HG02678 (cell line): ENCODE results near the gene AGAP1.
"Not testable (repeated sequence)": the region's sequence is repeated elsewhere in the genome, so short reads cannot be mapped to it uniquely, and the experiment has no call there.

Source experiments
- ATAC-seq: cut with Tn5 transposase; IDR thresholded peaks from one replicate; pipeline ENCODE4 v1.9.1; 2021; ENCODE audit warnings: mild to moderate bottlenecking, moderate library complexity; ENCODE audit not compliant: unreplicated experiment

The AGAP1 gene

DNA sequence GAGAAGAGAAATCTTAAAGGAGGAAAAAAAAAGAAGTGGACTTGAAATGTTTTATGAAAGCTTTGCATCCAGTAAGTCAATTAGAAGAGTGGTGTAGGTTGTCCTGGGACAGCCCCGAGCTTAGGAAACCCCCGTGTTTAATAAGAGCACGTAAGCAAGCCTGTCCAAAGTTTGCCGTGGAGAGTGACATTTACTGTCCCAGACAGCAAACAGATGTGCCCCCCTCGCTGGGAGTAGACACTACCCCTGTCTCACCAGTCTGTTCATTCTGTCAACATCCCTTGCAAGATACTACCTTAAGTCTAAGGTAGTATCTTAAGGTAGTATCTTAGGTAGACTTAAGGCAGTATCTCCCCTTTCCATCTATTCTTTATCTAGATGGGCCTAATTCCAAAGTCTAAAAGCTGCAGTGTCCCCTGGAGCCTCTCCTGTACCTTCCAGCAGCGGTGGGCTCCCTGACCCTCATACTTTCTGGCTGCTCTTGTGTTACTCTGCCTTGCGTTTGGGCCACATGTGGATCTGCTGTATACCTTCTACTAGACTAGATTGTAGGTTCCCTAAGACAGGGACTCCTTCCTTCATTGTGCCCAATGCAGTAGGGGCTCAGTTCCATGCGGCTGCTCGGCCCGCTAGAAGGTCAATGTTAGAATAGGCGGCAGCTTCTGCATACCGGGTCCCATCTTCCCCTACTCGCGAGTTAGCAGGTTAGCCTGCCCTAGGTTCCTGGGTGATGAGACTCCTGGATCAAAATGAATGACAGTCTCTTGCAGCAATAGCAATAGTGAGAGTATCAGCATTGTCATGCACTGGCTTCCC is 430.2 kb downstream of the AGAP1 start:
- ATAC-seq, result no peak

DNA sequence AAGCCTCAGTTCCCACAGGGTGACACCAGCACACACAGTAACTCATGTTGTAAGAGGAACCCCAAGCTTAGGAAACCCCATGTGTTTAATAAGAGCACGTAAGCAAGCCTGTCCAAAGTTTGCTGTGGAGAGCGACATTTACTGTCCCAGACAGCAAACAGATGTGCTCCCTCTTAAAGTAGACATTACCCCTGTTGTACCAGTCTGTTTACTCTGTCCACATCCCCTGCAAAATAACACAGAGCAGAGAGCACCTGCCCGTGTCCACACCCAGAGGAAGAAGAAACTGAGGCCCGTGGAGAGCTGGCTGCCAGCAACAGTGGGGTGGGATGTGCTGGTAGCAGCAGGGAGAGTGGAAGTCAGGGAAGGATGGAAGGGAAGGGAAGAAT is 430.8 kb downstream of the AGAP1 start:
- ATAC-seq, result no peak

DNA sequence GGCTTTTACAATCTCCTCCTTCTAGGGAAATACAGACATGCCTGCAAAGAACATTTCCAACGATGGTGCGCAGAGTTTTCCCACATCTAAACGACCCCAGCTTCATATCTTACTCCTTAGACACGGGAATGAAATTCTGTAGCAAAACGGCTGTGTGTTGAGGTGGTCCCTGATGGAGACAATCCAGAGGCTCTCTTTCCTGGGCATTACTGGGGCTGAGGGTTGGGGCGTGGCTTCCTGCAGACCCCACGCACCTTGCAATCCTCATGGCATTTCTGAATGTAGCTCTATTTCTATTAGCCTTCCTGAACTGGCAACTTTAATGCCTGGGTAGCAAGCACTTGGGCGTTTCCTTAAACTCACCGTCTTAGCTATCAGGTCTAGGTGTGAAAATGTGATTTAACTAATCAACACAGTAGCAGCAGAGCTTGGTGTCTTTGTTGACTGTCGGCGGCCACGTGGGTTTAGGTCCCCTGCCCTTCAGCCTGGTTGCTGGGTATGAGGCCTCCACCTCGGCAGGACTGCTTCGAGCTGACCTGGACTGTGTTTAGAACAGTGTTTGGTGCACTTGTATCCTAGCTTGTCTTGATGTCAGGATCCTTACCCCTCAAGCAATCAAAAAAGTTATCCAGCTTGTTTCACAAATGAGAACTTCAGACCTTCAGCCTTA is 431.5 kb downstream of the AGAP1 start:
- ATAC-seq, result no peak

DNA sequence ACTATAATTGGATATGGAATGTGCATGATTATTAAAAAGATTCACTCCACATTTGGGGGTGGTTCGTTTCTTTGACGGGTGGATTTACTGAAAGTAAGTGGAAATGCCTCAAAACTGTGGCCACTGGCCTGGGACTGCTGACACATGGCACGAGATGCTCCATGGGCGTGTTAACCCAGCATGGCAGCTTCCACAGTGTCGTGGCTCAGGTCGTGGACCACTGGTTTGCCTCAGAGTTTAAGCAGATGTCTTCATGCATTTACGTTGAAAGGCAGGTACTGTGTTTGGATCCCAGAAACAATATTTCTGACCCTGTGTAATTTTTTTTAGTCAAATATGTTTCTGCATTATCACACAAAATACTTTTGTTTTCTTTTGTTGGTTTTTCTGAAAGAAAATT is 432.4 kb downstream of the AGAP1 start:
- no peak for ATAC-seq

- ATAC-seq, result no peak
Measured at GRCh38 chr2:235928751-235929370, 435.0 kb downstream of the AGAP1 start.

DNA sequence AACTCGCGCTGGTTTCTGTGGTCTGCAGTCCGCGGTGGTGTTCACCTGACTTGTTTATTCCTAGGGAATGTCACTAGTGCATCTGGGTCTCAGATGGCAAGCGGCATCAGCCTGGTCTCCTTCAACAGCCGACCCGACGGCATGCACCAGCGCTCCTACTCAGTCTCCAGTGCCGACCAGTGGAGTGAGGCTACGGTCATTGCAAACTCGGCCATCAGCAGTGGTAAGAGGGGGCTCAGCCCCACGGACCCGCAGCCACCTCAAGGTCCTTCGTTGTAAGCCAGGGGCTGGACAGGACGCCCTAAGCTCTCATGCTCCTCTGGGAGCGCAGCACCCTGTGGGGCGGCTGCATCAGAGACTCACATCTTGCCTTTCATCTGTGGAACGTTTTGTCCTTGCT is 436.9 kb downstream of the AGAP1 start:
- no peak for ATAC-seq

- ATAC-seq, result no peak
Measured at GRCh38 chr2:235931676-235932075, 437.8 kb downstream of the AGAP1 start.

GRCh38 chr2:235934059-235934773 is 440.4 kb downstream of the AGAP1 start:
- no peak for ATAC-seq

- ATAC-seq, result no peak
Measured at GRCh38 chr2:235934774-235935484, 441.1 kb downstream of the AGAP1 start.

GRCh38 chr2:235935773-235936172 is 441.9 kb downstream of the AGAP1 start:
- no peak for ATAC-seq

DNA sequence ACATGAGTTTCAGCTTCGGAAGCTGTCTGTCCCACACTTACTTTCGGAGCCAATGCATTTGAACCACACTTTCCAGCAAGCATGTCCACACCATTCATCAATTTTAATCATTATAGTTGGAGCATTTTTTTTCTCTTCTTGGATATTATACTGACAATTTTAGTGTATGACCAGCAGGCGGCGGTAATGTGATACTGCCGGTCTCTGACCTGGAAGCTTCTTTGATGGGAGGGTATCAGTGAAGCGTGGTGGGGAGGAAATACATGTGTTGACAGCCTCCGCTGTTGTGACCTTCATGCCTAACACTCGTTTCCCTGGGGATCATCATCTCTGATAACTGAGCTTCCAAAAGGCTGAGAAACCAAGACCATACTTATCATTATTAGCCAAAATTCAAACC is 442.6 kb downstream of the AGAP1 start:
- ATAC-seq, result no peak

DNA sequence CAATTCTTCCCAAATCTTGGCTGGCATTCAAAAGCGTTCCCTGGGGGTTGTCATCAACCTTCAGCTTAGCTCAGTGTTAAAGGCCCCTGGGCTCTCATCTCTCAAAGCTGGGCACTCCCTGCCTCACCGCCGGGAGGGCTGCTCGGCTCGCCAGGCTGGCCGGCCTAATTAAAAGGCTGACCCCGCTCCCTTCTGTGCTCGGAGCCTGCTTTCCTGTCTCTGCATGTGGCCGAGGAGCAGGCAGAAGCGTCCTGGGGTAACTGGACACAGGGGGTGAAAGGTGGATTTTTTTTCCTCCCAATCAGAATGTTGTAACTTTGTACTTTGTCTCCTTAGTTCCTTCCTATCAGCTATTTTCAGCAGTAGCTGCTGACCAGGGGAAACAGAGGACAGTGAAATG is 443.2 kb downstream of the AGAP1 start:
- no peak for ATAC-seq

GRCh38 chr2:235937526-235937925 is 443.7 kb downstream of the AGAP1 start:
- ATAC-seq, result no peak

- no peak for ATAC-seq
Measured at GRCh38 chr2:235937936-235938335, 444.1 kb downstream of the AGAP1 start.

GRCh38 chr2:235938611-235939010 is 444.8 kb downstream of the AGAP1 start:
- ATAC-seq, result no peak

GRCh38 chr2:235939471-235939870 is 445.6 kb downstream of the AGAP1 start:
- ATAC-seq, result no peak

DNA sequence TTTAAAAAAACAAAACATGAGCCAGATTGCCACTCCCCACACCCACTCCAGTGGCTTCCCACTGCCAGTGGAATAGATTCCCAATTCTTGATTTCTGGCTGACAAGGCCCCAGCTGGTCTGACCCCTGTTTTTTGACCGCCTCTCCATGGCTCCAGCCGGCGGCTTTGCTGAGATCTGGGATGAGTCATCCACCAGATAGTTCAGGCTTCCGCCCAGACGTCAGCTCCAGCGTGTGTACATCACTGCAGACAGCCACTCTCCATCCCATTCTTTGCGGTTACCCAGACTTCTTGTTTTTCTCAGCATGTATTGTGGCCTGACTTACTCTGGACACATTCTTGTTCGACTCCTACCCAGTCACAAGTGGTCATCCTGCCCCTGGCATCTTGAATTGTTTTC is 446.5 kb downstream of the AGAP1 start:
- no peak for ATAC-seq

DNA sequence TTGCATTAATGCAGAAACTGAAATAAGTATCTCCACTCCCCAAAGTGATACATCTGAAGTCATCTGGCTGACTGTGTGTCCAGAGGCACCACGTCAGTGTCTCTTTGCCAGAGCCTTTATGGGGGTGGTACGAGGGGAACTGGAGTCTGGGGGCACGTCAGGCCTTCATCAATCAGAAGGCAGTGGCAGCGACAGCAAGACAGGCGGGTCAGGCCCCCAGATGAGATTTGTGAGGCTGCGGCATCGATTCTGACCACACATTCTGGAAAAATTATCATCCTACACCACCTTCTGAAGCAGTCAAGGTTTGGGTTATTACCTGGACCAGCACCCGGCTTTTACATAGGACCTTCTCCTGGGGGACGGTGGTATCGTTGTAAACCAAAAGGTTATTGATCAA is 450.7 kb downstream of the AGAP1 start:
- ATAC-seq, result no peak

DNA sequence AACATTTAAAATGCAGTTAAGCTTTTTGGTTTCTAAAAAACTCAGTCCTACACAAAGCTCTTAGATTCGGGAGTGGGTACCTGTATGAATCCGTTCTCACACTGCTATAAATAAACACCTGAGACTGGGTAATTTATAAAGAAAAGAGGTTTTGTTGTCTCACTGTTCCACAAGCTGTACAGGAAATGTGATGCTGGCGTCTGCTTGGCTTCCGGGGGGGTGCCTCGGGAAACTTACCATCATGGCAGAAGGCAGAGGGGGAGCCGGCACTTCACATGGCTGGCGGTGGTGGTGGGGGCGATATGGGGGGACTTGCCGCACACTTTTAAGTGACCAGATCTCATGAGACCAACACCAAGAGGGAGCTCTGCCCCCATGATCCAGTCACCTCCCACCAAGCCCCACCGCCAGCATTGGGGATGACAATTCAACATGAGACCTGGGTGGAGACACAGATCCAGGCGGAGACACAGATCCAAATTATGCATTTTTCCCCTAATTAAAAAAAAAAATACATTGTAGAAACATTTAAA is 451.8 kb downstream of the AGAP1 start:
- no peak for ATAC-seq

DNA sequence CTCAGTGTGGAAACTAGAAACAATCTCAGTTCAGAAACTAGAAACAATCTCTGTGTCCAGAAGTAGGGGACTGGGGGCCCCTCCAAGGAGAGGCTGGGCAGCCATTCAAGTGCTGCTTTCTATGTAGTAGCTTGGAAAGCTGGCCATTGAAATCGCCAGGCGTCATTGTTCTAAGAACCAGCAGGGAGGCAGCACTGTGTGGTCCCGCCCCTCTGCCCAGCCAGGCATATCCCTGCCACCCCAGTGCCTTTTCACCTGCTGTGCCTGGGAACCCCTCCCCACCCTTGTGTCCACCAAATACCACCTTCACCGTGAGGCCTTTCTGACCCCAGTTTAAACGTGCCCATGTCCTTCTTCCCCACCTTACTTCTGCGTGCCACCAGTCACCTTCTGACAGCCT is 452.7 kb downstream of the AGAP1 start:
- ATAC-seq, result no peak

- ATAC-seq, result not testable (repeated sequence)
Measured at GRCh38 chr2:235947055-235947454, 453.2 kb downstream of the AGAP1 start.
